K562 (cell line): Measurements from ENCODE around the gene SBF1. TPM values are rescaled to one million over a fixed set of nuclear protein-coding genes. Genes with fewer than 3 reads are reported as not detected.

Experiments used
- CHCHD3 ChIP-seq: fragments of 250-450 bp; sonication (Bioruptor Pico); IDR thresholded peaks from 2 replicates; pipeline ENCODE4 v2.1.2; 2022; ENCODE audit warnings: mild to moderate bottlenecking
- CREB3 ChIP-seq: fragments of 450-650 bp; conservative IDR thresholded peaks from 2 replicates; pipeline ENCODE4 v1.6.1; 2016; ENCODE audit warnings: missing genetic modification characterization, low read depth, mild to moderate bottlenecking, missing compliant biosample characterization, moderate library complexity
- ELF4 ChIP-seq: fragments of 450-650 bp; formaldehyde crosslinking; IDR thresholded peaks from 2 replicates; pipeline ENCODE4 v1.4.0; 2022; ENCODE audit warnings: missing genetic modification characterization
- ELK1 ChIP-seq: sonication (generic); formaldehyde crosslinking; IDR thresholded peaks from 2 replicates; pipeline ENCODE4 v1.8.1; 2022; ENCODE audit warnings: missing genetic modification reagents
- GATA2 ChIP-seq: sonication (generic); formaldehyde crosslinking; IDR thresholded peaks from 2 replicates; pipeline ENCODE4 v1.4.0; 2020; ENCODE audit warnings: mild to moderate bottlenecking, missing genetic modification reagents
- HDAC8 ChIP-seq: fragments of 450-650 bp; IDR thresholded peaks from 2 replicates; pipeline ENCODE4 v1.6.1; 2016; ENCODE audit warnings: mild to moderate bottlenecking, missing genetic modification characterization, moderate library complexity, missing compliant biosample characterization
- HMGN3 ChIP-seq: IDR thresholded peaks from 2 replicates; pipeline ENCODE4 v1.6.1; 2011; ENCODE audit warnings: borderline replicate concordance, low read depth, mild to moderate bottlenecking, mixed read lengths, low read length; ENCODE audit not compliant: insufficient read length; ENCODE audit errors: extremely low read depth
- NCOA4 ChIP-seq: fragments of 450-650 bp; IDR thresholded peaks from 2 replicates; pipeline ENCODE4 v1.6.1; 2018; ENCODE audit warnings: mild to moderate bottlenecking; ENCODE audit not compliant: partially characterized antibody
- PHTF2 ChIP-seq: fragments of 250-450 bp; sonication (Bioruptor Pico); IDR thresholded peaks from 2 replicates; pipeline ENCODE4 v1.5.0; 2021; ENCODE audit warnings: mild to moderate bottlenecking
- POLR2AphosphoS5 ChIP-seq: IDR thresholded peaks from 2 replicates; pipeline ENCODE4 v1.6.1; 2011; ENCODE audit warnings: mild to moderate bottlenecking, low read depth, low read length, moderate library complexity; ENCODE audit not compliant: control insufficient read depth, insufficient read depth
- POLR2B ChIP-seq: fragments of 450-650 bp; IDR thresholded peaks from 2 replicates; pipeline ENCODE4 v1.6.1; 2018; ENCODE audit warnings: low read depth; ENCODE audit not compliant: partially characterized antibody
- RBM22 ChIP-seq: fragments of 200-400 bp; formaldehyde crosslinking; IDR thresholded peaks from 2 replicates; pipeline ENCODE4 v1.6.1; 2018; ENCODE audit warnings: low read length, low read depth; ENCODE audit not compliant: poor library complexity, severe bottlenecking
- SMC3 ChIP-seq: conservative IDR thresholded peaks from 2 replicates; pipeline ENCODE4 v1.6.1; 2011; ENCODE audit warnings: low read depth, low read length, improper control_type of control experiment; ENCODE audit not compliant: insufficient read depth
- TGIF2 ChIP-seq: sonication (generic); formaldehyde crosslinking; IDR thresholded peaks from 2 replicates; pipeline ENCODE4 v1.8.1; 2022; ENCODE audit warnings: mild to moderate bottlenecking, missing genetic modification reagents, moderate library complexity
- ZNF274 ChIP-seq: IDR thresholded peaks from 2 replicates; pipeline ENCODE4 v1.6.1; 2011; ENCODE audit warnings: low read depth, mild to moderate bottlenecking, low read length, moderate library complexity, borderline replicate concordance
- ZNF324 ChIP-seq: fragments of 250-450 bp; sonication (Bioruptor Pico); IDR thresholded peaks from 2 replicates; pipeline ENCODE4 v1.4.0; 2020; ENCODE audit warnings: mild to moderate bottlenecking
- ZNF449 ChIP-seq: fragments of 250-450 bp; sonication (Bioruptor Pico); IDR thresholded peaks from 2 replicates; pipeline ENCODE4 v1.8.0; 2022; ENCODE audit warnings: moderate library complexity, mild to moderate bottlenecking, inconsistent platforms
- ZNF696 ChIP-seq: fragments of 250-450 bp; sonication (Bioruptor Pico); conservative IDR thresholded peaks from 2 replicates; pipeline ENCODE4 v1.4.0; 2020; ENCODE audit warnings: mild to moderate bottlenecking, moderate library complexity
- ZNF77 ChIP-seq: fragments of 250-450 bp; sonication (Bioruptor Pico); IDR thresholded peaks from 2 replicates; pipeline ENCODE4 v1.5.0; 2020
- polyA plus RNA-seq, 8 experiments: library from polyadenylated mRNA; depleted of rRNA in 4 of 8; stranded (reverse) in 5 of 8; unstranded in 3 of 8; fragments of >200 nt; fragmentation: Nextera tagmentation in 2 of 8; fragmentation: Illumina TruSeq in 1 of 8; extraction: Ambion mirVana in 2 of 8; extraction: Trizol in 1 of 8; gene quantifications; 2 replicates each; pipeline versions ENCODE4 v1.2.1 to v1.2.3, GENCODE V29; 2011 to 2014; ENCODE audit warnings: inconsistent platforms in 1 of 8, missing spikeins in 1 of 8
- total RNA-seq, 7 experiments: library from RNA; depleted of rRNA in 6 of 7; stranded (reverse); fragments of >200 nt in 6 of 7; fragmentation: Illumina TruSeq in 2 of 7; extraction: Trizol in 2 of 7; gene quantifications; 2 replicates each; pipeline versions ENCODE4 v1.2.1 to v1.2.3, GENCODE V29; 2011 to 2021; ENCODE audit warnings: low replicate concordance in 1 of 7
- TF ChIP-seq, protein P1 (sequence below): fragments of 450-650 bp; formaldehyde crosslinking; IDR thresholded peaks from 2 replicates; pipeline ENCODE4 v1.4.0; 2020; ENCODE audit warnings: mild to moderate bottlenecking, mixed read lengths

The SBF1 gene
- total and polyA plus RNA-seq, 9 of the 15 experiments (the other 6 are each of a cell fraction or from before 2014, with no cell fraction given), result 0.44 to 50.4 (median 11.4) TPM

DNA sequence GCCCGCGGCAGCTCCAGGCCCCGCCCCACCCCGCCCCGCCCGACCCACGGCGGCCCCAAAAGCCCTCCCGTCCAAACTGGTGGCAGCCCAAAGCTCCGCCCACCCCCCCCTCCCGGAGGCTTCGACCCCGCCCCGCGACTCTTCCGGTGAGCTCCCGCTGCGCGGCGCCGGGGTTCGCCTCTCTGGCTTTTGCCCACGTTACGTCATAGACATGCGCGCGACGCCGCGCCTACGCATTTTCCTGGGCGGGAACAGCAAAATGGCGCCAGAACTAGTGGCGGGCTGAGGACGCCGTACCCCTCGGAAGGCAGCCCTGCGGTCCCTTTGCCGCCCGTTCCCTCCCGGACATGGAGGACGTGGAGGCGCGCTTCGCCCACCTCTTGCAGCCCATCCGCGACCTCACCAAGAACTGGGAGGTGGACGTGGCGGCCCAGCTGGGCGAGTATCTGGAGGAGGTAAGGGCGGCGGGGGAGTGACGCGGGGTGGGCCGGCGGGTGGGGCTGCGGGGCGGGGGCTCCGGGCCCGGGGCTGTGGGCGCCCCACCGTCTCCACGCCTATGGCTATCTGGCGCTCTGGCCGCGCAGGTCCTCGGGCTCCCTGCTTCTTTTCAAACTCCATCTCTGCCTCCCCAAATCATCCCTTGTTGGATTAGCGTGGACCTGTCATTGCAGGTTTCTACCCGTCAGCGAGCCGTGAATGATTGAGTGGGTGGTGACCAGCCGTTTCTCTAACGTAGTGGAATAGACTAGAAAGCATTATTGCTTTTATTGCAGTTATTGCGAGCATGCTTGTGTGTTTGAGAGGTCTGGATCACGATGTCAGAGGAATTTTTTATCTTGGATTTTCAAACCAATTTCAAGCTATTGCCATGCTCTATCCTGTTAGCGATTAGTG is 33.4 kb upstream of the SBF1 start, which contains the start of gene NCAPH2 (continued):
- no peak for TF ChIP-seq PHTF2
- no peak for TF ChIP-seq RBM22
- TF ChIP-seq TGIF2, result no peak
- TF ChIP-seq ZNF274, result no peak
- no peak for TF ChIP-seq CREB3 (tag)
- TF ChIP-seq HDAC8 (tag), result no peak
- TF ChIP-seq SMC3, result no peak
- TF ChIP-seq, protein P1, sequence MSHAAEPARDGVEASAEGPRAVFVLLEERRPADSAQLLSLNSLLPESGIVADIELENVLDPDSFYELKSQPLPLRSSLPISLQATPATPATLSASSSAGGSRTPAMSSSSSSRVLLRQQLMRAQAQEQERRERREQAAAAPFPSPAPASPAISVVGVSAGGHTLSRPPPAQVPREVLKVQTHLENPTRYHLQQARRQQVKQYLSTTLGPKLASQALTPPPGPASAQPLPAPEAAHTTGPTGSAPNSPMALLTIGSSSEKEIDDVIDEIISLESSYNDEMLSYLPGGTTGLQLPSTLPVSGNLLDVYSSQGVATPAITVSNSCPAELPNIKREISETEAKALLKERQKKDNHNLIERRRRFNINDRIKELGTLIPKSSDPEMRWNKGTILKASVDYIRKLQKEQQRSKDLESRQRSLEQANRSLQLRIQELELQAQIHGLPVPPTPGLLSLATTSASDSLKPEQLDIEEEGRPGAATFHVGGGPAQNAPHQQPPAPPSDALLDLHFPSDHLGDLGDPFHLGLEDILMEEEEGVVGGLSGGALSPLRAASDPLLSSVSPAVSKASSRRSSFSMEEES, result no peak
- no peak for TF ChIP-seq GATA2 (CRISPR knock-in tag)
- no peak for TF ChIP-seq ZNF77 (CRISPR knock-in tag)
- no peak for TF ChIP-seq CHCHD3
- TF ChIP-seq ZNF696 (CRISPR knock-in tag), result no peak
- TF ChIP-seq ELK1, result no peak
- peak; percentile 38 for TF ChIP-seq HMGN3
- TF ChIP-seq ZNF324, result no peak
- TF ChIP-seq POLR2AphosphoS5, result peak; percentile 74; the same call in 1 of the 2 replicates
- no peak for TF ChIP-seq NCOA4
- TF ChIP-seq ELF4, result no peak
- TF ChIP-seq POLR2B, result peak; percentile 82
- TF ChIP-seq ZNF449 (CRISPR knock-in tag), result no peak
